Measurements from ENCODE around the gene OBP2A. TPM values are rescaled to one million over a fixed set of nuclear protein-coding genes. Genes with fewer than 3 reads are reported as not detected.

OBP2A gene
- total RNA-seq, 2 experiments from 2014 or later = not detected

- ATAC-seq (no peak), DNase-seq (no peak)
- TF ChIP-seq CTCF (IDR thresholded peaks at IDR 0.05) = no peak
- H3K27ac Mint-ChIP-seq = no peak overlapping the region
- peaks cover 6% of the 10 kb centered on the region for H3K9me3 Mint-ChIP-seq
- H3K27me3 Mint-ChIP-seq = no peaks in the 10 kb centered on the region
- no peaks in the 10 kb centered on the region for H3K36me3 Mint-ChIP-seq (ENCODE audit: low read depth)
- H3K4me3 Mint-ChIP-seq = no peak overlapping the region
- intact Hi-C loops (cut with micrococcal nuclease) = no loop called here
- CTCF ChIA-PET = no interaction called here
- no peaks in the 10 kb centered on the region for H3K4me1 Mint-ChIP-seq (ENCODE audit: low read depth)
- POLR2A ChIA-PET = no interaction called here
These were observed 21.4 kb downstream of the OBP2A start for GRCh38 chr9:135567311-135567710.

DNA sequence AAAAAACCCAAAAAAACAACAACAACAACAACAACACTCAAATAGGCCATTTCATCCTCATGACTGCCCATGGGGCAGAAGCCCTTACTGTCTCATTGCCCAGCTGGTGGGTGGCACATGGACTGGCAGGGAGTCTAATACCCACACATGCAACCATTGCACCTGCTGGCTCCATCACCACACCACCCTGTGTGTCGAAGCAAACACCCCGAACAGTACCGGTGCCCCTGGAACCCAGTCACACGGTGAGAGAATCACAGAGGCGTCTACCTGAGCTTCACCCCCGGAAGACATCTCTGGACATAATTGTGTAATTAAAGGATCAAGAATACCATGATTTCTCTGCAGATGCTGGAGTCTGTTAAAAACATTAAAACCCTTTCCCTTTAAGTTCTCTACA is 22.1 kb downstream of the OBP2A start:
- no peak for TF ChIP-seq CTCF (IDR thresholded peaks at IDR 0.05)
- no peaks in the 10 kb centered on the region for H3K4me1 Mint-ChIP-seq (ENCODE audit: low read depth)

GRCh38 chr9:135570456-135570855 is 24.5 kb downstream of the OBP2A start:
- ChIA-PET POLR2A (no interaction called here), CTCF (no interaction called here)
- no peak for TF ChIP-seq CTCF (IDR thresholded peaks at IDR 0.05)
- H3K27ac Mint-ChIP-seq = no peak overlapping the region
- intact Hi-C loops (cut with micrococcal nuclease) = no loop called here
- DNase-seq = no peak
- no peak overlapping the region for H3K4me3 Mint-ChIP-seq
- no peaks in the 10 kb centered on the region for H3K27me3 Mint-ChIP-seq
- ATAC-seq = no peak
- H3K9me3 Mint-ChIP-seq = peaks cover 6% of the 10 kb centered on the region
- no peaks in the 10 kb centered on the region for H3K4me1 Mint-ChIP-seq (ENCODE audit: low read depth)
- no peaks in the 10 kb centered on the region for H3K36me3 Mint-ChIP-seq (ENCODE audit: low read depth)

More for the DNA sequence above, 22.1 kb downstream of the OBP2A start:
- ATAC-seq (no peak), DNase-seq (no peak)
- no peaks in the 10 kb centered on the region for H3K36me3 Mint-ChIP-seq (ENCODE audit: low read depth)
- intact Hi-C loops (cut with micrococcal nuclease) = no loop called here
- peaks cover 6% of the 10 kb centered on the region for H3K9me3 Mint-ChIP-seq
- POLR2A ChIA-PET = no interaction called here
- no peak overlapping the region for H3K27ac Mint-ChIP-seq
- CTCF ChIA-PET = no interaction called here
- H3K4me3 Mint-ChIP-seq = no peak overlapping the region
- no peaks in the 10 kb centered on the region for H3K27me3 Mint-ChIP-seq

- intact Hi-C loops (cut with micrococcal nuclease) = no loop called here
- POLR2A ChIA-PET = no interaction called here
- TF ChIP-seq CTCF (IDR thresholded peaks at IDR 0.05) = no peak
- peaks cover 6% of the 10 kb centered on the region for H3K9me3 Mint-ChIP-seq
- ATAC-seq = no peak
- H3K4me3 Mint-ChIP-seq = no peak overlapping the region
- CTCF ChIA-PET = interaction anchor here (1.0 kb wide), 1 partner anchor 29 kb away, joined by 3 read pairs; no protein-coding TSS in a partner anchor
- H3K27ac Mint-ChIP-seq = no peak overlapping the region
- no peaks in the 10 kb centered on the region for H3K36me3 Mint-ChIP-seq (ENCODE audit: low read depth)
- no peaks in the 10 kb centered on the region for H3K27me3 Mint-ChIP-seq
- no peaks in the 10 kb centered on the region for H3K4me1 Mint-ChIP-seq (ENCODE audit: low read depth)
- no peak for DNase-seq
These were observed 26.3 kb downstream of the OBP2A start for GRCh38 chr9:135572233-135572632.

DNA sequence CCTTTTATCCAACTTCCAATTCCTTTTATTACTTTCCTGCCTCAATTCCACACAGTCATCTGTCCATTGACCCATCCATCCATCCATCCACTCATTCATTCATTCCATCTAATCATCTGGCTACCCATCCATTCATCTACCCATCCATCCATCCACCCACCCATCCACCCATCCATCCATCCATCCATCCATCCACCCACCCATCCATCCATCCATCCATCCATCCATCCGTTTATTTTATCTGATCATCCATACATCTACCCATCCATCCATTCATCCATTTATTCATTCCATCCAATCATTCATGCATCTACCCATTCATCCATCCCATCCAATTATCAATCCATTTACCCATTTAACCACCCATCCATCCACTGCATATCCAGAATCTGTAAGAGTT is 27.2 kb downstream of the OBP2A start:
- H3K36me3 Mint-ChIP-seq (ENCODE audit: low read depth) = no peaks in the 10 kb centered on the region
- no peaks in the 10 kb centered on the region for H3K4me1 Mint-ChIP-seq (ENCODE audit: low read depth)
- ChIA-PET CTCF (interaction anchor here (1.0 kb wide), 1 partner anchor 28 kb away, joined by 3 read pairs; no protein-coding TSS in a partner anchor), POLR2A (no interaction called here)
- ATAC-seq = no peak
- DNase-seq = no peak
- no peak for TF ChIP-seq CTCF (IDR thresholded peaks at IDR 0.05)
- intact Hi-C loops (cut with micrococcal nuclease) = no loop called here
- H3K9me3 Mint-ChIP-seq = peaks cover 6% of the 10 kb centered on the region
- no peak overlapping the region for H3K4me3 Mint-ChIP-seq
- H3K27me3 Mint-ChIP-seq = no peaks in the 10 kb centered on the region
- H3K27ac Mint-ChIP-seq = no peak overlapping the region

Measured in activated CD8-positive, alpha-beta T cell treated with anti-CD3 and anti-CD28 coated beads for 36 hours (primary cell).